ENCODE results near the gene RIMS4. TPM values are rescaled to one million over a fixed set of nuclear protein-coding genes. Genes with fewer than 3 reads are reported as not detected.

Gene RIMS4
- total and polyA plus RNA-seq, 10 of the 15 experiments (the other 5 are each of a cell fraction or from before 2014, with no cell fraction given) = under 0.01 to 0.07 (median 0.05) TPM; not detected in 5

GRCh38 chr20:44836601-44837120 lies 26.3 kb upstream of the RIMS4 start:
- no peak overlapping the region for H3K4me2 ChIP-seq (ENCODE audit: control insufficient read depth, insufficient read depth)
- TF ChIP-seq ZNF24 (IDR thresholded peaks at IDR 0.05) = no peak
- no peak for TF ChIP-seq HDAC2 (IDR thresholded peaks at IDR 0.05)
- no peak for TF ChIP-seq NR2F1 (conservative IDR thresholded peaks at IDR 0.05)
- TF ChIP-seq TCF7 (IDR thresholded peaks at IDR 0.05; ENCODE audit: borderline replicate concordance) = no peak
- TF ChIP-seq ZNF687 (IDR thresholded peaks at IDR 0.05) = no peak
- TF ChIP-seq POLR2AphosphoS2 (IDR thresholded peaks at IDR 0.05; ENCODE audit: low read depth, low read length) = no peak
- no peak for TF ChIP-seq RAD21 (IDR thresholded peaks at IDR 0.05; ENCODE audit: insufficient read depth, low read depth, low read length)
- no peak for TF ChIP-seq CHD4 (IDR thresholded peaks at IDR 0.05)
- TF ChIP-seq ZNF384 (IDR thresholded peaks at IDR 0.05; ENCODE audit: borderline replicate concordance, low read depth, low read length) = no peak
- TF ChIP-seq HSF1 (IDR thresholded peaks at IDR 0.05; ENCODE audit: low read depth, low read length) = no peak
- H4K20me1 ChIP-seq (ENCODE audit: control insufficient read depth, insufficient read depth) = no peaks in the 10 kb centered on the region
- ChIA-PET POLR2A (no interaction called here), RAD21 (ENCODE audit: unreplicated experiment) (no interaction called here), CTCF (interaction anchor here (1.0 kb wide), 1 partner anchor 89 kb away, joined by 4 read pairs; no protein-coding TSS in a partner anchor), SMC1A (ENCODE audit: uncharacterized antibody, unreplicated experiment) (interaction anchor here (0.6 kb wide), 1 partner anchor 37 kb away, joined by 3 read pairs; no protein-coding TSS in a partner anchor)
- intact Hi-C loops (cut with micrococcal nuclease; ENCODE audit: unreplicated experiment) (no loop called here), in situ Hi-C loops (cut with MboI) (no loop called here)
- DNase-seq (ENCODE audit: low read depth, low spot score) (no peak), ATAC-seq (no peak), FAIRE-seq (no peak)
- H3K79me2 ChIP-seq (ENCODE audit: control insufficient read depth, insufficient read depth, low read length) = no peaks in the 10 kb centered on the region
- H3K9me3 ChIP-seq (replicated peaks; ENCODE audit: control insufficient read depth, insufficient read depth, low read length) = no peaks in the 10 kb centered on the region
- BruUV-seq (replicated peaks) = no TSS peak
- no peak overlapping the region for H3K4me3 ChIP-seq
- WGBS (ENCODE audit: insufficient coverage, insufficient replicate concordance, low lambda C conversion rate, missing lambda C conversion rate) = 65% methylated on average over 12 of the region's 12 CpGs
- H2AFZ ChIP-seq (ENCODE audit: control insufficient read depth, low read depth, low read length) = no peak overlapping the region
- no peak overlapping the region for H3K9ac ChIP-seq (ENCODE audit: control insufficient read depth, insufficient read depth, low read length)
- no peaks in the 10 kb centered on the region for H3K4me1 ChIP-seq (ENCODE audit: control insufficient read depth, insufficient read depth, low read length)
- no peaks in the 10 kb centered on the region for H3K36me3 ChIP-seq (ENCODE audit: control insufficient read depth in 2 of 2, insufficient read depth in 2 of 2, low read length in 1 of 2)
- H3K27ac ChIP-seq (ENCODE audit: control insufficient read depth, insufficient read depth) = no peak overlapping the region
- H3K27me3 ChIP-seq (replicated peaks in 1 of 2; ENCODE audit: control insufficient read depth in 2 of 2, insufficient read depth in 2 of 2, low read length in 1 of 2) = no peaks in the 10 kb centered on the region; a peak in 2 of 4 replicates
